Spinal cord (tissue), 10 donors: ENCODE data around the gene HMCN2. TPM values are rescaled to one million over a fixed set of nuclear protein-coding genes. Genes with fewer than 3 reads are reported as not detected.

Experiments
- DNase-seq, 6 donors: peaks; one replicate each; pipeline versions ENCODE4 v3.0.0 to v3.0.0-alpha.2; 2013 to 2015; ENCODE audit warnings: low spot score in 6 of 6, low read depth in 4 of 6
- H3K27ac ChIP-seq: one replicate; pipeline ENCODE4 v1.5.1; 2013; ENCODE audit warnings: low read depth, low read length, control low read depth
- H3K27me3 ChIP-seq: one replicate; pipeline ENCODE4 v1.6.1; 2013; ENCODE audit warnings: low read length; ENCODE audit not compliant: control insufficient read depth, insufficient read depth
- H3K36me3 ChIP-seq: one replicate; pipeline ENCODE4 v1.6.1; 2013; ENCODE audit warnings: low read length; ENCODE audit not compliant: control insufficient read depth, insufficient read depth
- H3K4me1 ChIP-seq: one replicate; pipeline ENCODE4 v1.6.1; 2013; ENCODE audit warnings: low read length; ENCODE audit not compliant: control insufficient read depth, insufficient read depth
- H3K4me3 ChIP-seq: one replicate; pipeline ENCODE4 v1.5.1; 2013; ENCODE audit warnings: low read depth, low read length, control low read depth
- H3K9me3 ChIP-seq: one replicate; pipeline ENCODE4 v1.6.1; 2013; ENCODE audit warnings: low read length; ENCODE audit not compliant: control insufficient read depth, insufficient read depth
- WGBS: methylation state at CpG from one replicate; pipeline ENCODE4 v1.1.5; 2013; ENCODE audit warnings: missing lambda C conversion rate; ENCODE audit not compliant: insufficient coverage; 5-methylcytosine and 5-hydroxymethylcytosine counted together
- polyA plus RNA-seq, 2 donors: library from polyadenylated mRNA; unstranded; fragments of 120-200 nt; gene quantifications; one replicate each; pipeline ENCODE4 v1.2.1, GENCODE V29; 2013; ENCODE audit not compliant: insufficient read length in 2 of 2
- total RNA-seq, 2 donors: library from RNA; depleted of rRNA in 1 of 2; stranded (reverse); fragments of 120-200 nt in 1 of 2; fragments of >200 nt in 1 of 2; gene quantifications; one replicate each; pipeline versions ENCODE4 v1.2.3 to v1.2.4, GENCODE V29; 2013 to 2014
- donor health status: healthy.

HMCN2 gene
- total and polyA plus RNA-seq, 4 donors = 0.88 to 5.9 (median 3.5) TPM

- DNase-seq = no peak
- Histone ChIP-seq H3K9me3 (no peaks in the 10 kb centered on the region), H3K4me3 (no peak overlapping the region), H3K36me3 (peaks cover 8% of the 10 kb centered on the region), H3K27me3 (no peaks in the 10 kb centered on the region), H3K4me1 (peaks cover 3% of the 10 kb centered on the region), H3K27ac (no peak overlapping the region)
- 43% methylated on average over 4 of the region's 5 CpGs for WGBS
Observed at GRCh38 chr9:130379649-130379970, 114.0 kb downstream of the HMCN2 start.

DNA sequence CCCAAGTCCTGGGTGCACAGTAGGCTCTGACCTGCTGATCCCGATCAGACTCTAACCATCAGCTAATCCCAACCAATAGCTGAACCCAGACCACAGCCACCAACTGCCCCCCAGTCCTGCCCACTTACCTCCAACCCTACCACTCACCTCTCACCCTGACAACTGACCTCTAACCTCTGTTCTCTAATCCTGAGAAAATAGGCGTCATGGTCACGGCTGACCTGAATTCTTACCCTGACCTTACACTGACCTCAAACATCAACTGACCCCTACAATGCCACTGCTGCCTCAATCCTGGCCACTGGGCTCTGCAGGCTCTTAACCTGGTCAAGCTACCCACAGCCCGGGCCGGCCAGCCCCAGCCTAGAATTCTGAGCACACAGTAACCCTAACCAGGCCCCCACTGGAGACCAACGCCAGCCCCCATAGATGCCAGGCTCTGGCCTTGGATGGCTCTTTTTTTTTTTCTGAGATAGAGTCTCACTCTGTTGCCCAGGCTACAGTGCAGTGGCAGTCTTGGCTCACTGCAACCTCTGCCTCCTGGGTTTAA lies 115.4 kb downstream of the HMCN2 start:
- H3K27ac ChIP-seq = no peak overlapping the region
- H3K27me3 ChIP-seq = no peaks in the 10 kb centered on the region
- no peak overlapping the region for H3K4me3 ChIP-seq
- H3K36me3 ChIP-seq = peaks cover 18% of the 10 kb centered on the region
- H3K4me1 ChIP-seq = peaks cover 3% of the 10 kb centered on the region
- H3K9me3 ChIP-seq = no peaks in the 10 kb centered on the region
- no peak for DNase-seq
- 60% methylated on average over 6 of the region's 6 CpGs for WGBS

GRCh38 chr9:130381660-130382059 lies 116.1 kb downstream of the HMCN2 start:
- peaks cover 3% of the 10 kb centered on the region for H3K4me1 ChIP-seq
- 94% methylated on average over 7 of the region's 8 CpGs for WGBS
- no peaks in the 10 kb centered on the region for H3K27me3 ChIP-seq
- no peak for DNase-seq
- H3K9me3 ChIP-seq = no peaks in the 10 kb centered on the region
- H3K4me3 ChIP-seq = no peak overlapping the region
- H3K36me3 ChIP-seq = peaks cover 18% of the 10 kb centered on the region
- no peak overlapping the region for H3K27ac ChIP-seq

DNA sequence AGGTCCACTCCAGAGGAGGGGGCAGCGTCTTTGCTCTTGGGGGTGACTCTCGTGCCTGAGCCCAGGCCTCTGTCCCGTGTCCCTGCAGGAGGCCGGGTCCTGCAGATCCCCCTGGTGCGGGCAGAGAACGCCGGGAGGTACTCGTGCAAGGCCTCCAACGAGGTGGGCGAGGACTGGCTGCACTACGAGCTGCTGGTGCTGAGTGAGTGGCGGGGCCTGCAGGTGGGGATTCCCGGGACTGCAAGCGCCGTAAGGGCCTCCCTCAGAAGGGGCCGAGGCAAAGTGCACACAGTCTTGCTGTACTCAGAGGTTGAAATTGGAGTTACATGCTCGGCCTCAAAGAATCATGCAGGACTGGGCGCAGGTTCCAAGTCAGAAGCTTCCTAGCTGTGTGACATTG lies 116.5 kb downstream of the HMCN2 start:
- no peak for DNase-seq
- no peaks in the 10 kb centered on the region for H3K27me3 ChIP-seq
- WGBS = 76% methylated on average over 18 of the region's 18 CpGs
- H3K27ac ChIP-seq = no peak overlapping the region
- peaks cover 3% of the 10 kb centered on the region for H3K4me1 ChIP-seq
- peaks cover 18% of the 10 kb centered on the region for H3K36me3 ChIP-seq
- no peak overlapping the region for H3K4me3 ChIP-seq
- no peaks in the 10 kb centered on the region for H3K9me3 ChIP-seq

- no peak overlapping the region for H3K4me3 ChIP-seq
- no peaks in the 10 kb centered on the region for H3K27me3 ChIP-seq
- no peak for DNase-seq
- H3K9me3 ChIP-seq = no peaks in the 10 kb centered on the region
- peaks cover 3% of the 10 kb centered on the region for H3K4me1 ChIP-seq
- H3K36me3 ChIP-seq = peaks cover 18% of the 10 kb centered on the region
- no peak overlapping the region for H3K27ac ChIP-seq
- WGBS = 84% methylated on average over 15 of the region's 20 CpGs
Observed at GRCh38 chr9:130382636-130383349, 117.2 kb downstream of the HMCN2 start.

DNA sequence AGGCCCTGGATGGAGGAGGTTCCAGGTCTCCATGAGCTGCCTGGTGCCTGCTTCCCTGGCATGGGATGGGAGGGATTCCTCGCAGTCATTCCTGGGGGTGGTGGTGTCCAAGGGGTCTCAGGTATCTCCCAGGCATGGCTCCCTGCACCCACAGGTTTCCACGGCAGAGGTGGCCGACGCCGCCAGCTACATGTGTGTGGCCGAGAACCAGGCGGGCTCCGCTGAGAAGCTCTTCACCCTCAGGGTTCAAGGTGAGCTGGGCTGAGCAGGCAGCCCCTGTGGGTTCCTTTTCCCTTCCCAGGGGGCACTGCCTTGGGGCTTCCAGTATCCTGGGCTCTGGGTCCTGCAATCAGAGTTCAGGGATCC lies 117.8 kb downstream of the HMCN2 start:
- Histone ChIP-seq H3K27ac (no peak overlapping the region), H3K4me3 (no peak overlapping the region), H3K4me1 (peaks cover 3% of the 10 kb centered on the region), H3K9me3 (no peaks in the 10 kb centered on the region), H3K36me3 (peaks cover 18% of the 10 kb centered on the region), H3K27me3 (no peaks in the 10 kb centered on the region)
- 99% methylated on average over 8 of the region's 8 CpGs for WGBS
- no peak for DNase-seq

- Histone ChIP-seq H3K4me3 (no peak overlapping the region), H3K27ac (no peak overlapping the region), H3K36me3 (peaks cover 22% of the 10 kb centered on the region), H3K9me3 (no peaks in the 10 kb centered on the region), H3K4me1 (peaks cover 3% of the 10 kb centered on the region), H3K27me3 (no peaks in the 10 kb centered on the region)
- DNase-seq = no peak
- 82% methylated on average over 18 of the region's 18 CpGs for WGBS
Observed at GRCh38 chr9:130383979-130384676, 118.6 kb downstream of the HMCN2 start.

DNA sequence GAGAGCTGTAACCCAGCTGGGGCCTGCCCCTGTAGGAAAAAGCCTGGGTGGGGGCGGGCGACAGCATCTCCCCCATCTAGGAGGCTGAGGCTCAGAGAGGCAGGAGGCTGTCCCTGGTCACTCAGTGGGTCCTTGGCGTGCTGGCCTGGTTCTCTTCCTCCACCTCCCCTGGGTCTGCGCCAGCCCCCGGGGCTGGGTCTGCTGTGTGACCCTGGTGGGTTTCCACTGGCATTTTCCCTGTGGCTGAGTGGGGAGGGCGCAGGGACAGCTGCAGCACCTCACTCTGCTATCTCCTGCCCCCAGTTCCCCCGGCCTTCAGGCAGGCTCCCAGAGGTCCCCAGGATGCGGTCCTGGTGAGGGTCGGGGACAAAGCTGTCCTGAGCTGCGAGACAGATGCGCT lies 119.7 kb downstream of the HMCN2 start:
- Histone ChIP-seq H3K4me1 (peaks cover 3% of the 10 kb centered on the region), H3K4me3 (no peak overlapping the region), H3K27ac (no peak overlapping the region), H3K27me3 (no peaks in the 10 kb centered on the region), H3K9me3 (no peaks in the 10 kb centered on the region), H3K36me3 (peaks cover 20% of the 10 kb centered on the region)
- DNase-seq = no peak
- 90% methylated on average over 9 of the region's 11 CpGs for WGBS

- no peak overlapping the region for H3K4me3 ChIP-seq
- no peak overlapping the region for H3K27ac ChIP-seq
- 84% methylated on average over 8 of the region's 8 CpGs for WGBS
- peaks cover 32% of the 10 kb centered on the region for H3K36me3 ChIP-seq
- H3K9me3 ChIP-seq = no peaks in the 10 kb centered on the region
- H3K4me1 ChIP-seq = peaks cover 3% of the 10 kb centered on the region
- H3K27me3 ChIP-seq = no peaks in the 10 kb centered on the region
- no peak for DNase-seq
Observed at GRCh38 chr9:130387398-130387797, 121.8 kb downstream of the HMCN2 start.

DNA sequence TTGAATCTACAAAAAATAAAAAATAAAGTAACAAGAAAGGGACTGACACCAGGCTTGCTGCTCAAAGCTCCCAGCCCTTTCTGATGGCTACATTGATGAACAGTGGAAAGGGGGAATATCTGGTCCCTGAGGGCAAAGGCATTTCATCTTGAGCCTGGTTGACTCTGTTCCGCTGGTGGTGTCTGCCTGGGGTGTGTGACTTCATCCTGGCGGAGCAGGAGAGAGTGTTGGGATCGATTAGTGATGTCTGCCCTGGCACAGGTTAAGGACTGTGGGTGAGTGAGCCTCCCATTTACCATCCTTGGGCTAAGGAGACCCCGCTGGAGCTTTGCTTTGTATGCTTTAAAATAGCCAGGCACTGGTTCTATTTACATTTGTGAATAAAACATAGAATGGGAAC lies 122.3 kb downstream of the HMCN2 start:
- Histone ChIP-seq H3K4me3 (no peak overlapping the region), H3K4me1 (peaks cover under 1% of the 10 kb centered on the region), H3K27me3 (no peaks in the 10 kb centered on the region), H3K36me3 (peaks cover 32% of the 10 kb centered on the region), H3K27ac (no peak overlapping the region), H3K9me3 (no peaks in the 10 kb centered on the region)
- DNase-seq = no peak
- WGBS = 81% methylated on average over 3 of the region's 4 CpGs
